Activated CD8-positive, alpha-beta memory T cell treated with anti-CD3 and anti-CD28 coated beads for 48 hours (primary cell): ENCODE measurements around the gene MAPK10.

Experiments
- DNase-seq, 3 experiments: peaks; one replicate each; pipeline ENCODE4 v3.0.0-alpha.2; 2020; ENCODE audit warnings: low read depth in 2 of 3, low spot score in 2 of 3

MAPK10 gene

DNA sequence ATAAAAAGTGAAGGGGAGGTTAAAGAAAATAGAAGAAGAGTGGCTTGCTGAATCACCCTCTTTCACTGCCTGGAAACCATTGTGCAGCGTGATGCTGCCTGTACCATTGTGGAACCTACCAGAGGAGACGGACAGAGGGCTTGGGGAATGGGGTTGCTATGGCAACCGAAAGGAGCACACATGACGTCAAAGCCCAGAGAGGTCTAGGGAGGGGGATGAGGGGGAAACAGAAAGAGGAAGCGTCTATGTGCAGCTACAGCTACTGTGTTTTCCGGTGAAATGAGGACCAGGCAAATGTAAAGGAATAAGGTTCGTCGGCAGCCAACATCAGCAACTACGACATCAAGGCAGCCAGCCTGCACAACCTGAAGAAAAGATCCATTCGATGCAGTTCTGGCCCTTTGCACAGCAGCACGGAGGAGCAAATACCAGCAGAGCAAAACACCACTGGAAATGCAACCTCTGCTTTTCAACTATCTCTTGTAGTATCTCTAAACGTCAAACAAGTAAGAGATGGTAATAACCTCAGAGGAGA, at the start of gene MAPK10:
Gene MAPK10, minus strand, starts transcription at position 110 of the 535 bp plus-strand sequence.
- DNase-seq: peak in 1 of 3 experiments; percentile 3

DNA sequence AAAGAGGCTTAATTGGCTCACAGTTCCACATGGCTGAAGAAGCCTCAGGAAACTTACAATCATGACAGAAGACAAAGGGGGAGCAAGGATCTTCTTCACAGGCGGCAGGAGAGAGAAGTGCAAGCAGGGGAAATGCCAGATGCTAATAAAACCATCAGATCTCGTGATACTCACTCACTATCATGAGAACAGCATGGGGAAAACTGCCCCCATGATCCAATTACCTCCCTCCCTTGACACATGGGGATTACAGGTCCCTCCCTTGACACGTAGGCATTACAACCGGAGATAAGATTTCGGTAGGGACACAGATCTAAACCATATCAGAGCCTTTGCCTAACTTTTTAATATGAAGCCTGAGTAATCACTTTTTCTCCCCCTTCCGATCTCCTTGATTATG, 43.7 kb upstream of the MAPK10 start:
- DNase-seq: no peak

GRCh38 chr4:86401826-86402225, 42.0 kb upstream of the MAPK10 start:
- DNase-seq: no peak

DNA sequence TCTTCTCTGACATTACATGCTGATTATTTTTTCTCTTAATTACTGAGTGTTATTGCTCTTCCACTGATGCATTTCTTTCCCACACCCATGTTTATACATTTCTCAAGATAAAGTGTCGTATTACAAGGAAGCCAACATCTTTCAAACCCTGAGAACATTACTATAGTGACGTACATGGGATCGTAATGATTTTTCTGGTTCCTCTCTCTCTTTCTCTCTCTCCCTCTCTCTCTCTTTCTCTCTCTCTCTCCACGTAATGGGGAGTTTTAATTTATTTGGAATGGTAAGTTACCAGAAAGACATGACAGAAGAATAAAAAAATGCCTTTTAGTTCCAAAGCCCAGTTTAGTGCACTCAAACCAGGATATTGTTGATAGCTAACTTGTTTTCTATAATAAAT, 40.4 kb upstream of the MAPK10 start:
- DNase-seq: no peak

GRCh38 chr4:86398187-86398586, 38.3 kb upstream of the MAPK10 start:
- DNase-seq: no peak

GRCh38 chr4:86393749-86394148, 33.9 kb upstream of the MAPK10 start:
- DNase-seq: no peak

- no peak for DNase-seq
These were observed 29.8 kb upstream of the MAPK10 start for GRCh38 chr4:86389664-86390063.

DNA sequence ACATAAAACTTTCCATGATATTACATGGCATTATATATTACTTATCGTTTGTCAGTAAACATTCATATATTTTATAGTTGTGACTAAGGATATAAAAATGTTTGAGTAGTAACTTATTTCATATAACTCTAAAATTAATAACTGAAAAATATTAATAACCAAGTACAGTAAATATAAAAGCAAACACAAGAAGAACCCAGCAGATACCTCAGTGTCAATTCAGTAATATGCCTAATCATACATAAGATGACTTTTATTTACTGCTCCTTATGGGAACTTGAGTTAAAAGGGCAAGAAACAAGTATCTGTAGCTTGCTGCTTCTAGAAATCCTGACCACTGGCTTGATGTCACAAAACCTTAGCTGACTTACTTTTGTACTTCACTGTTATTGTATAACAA, 28.4 kb upstream of the MAPK10 start:
- DNase-seq: no peak

DNA sequence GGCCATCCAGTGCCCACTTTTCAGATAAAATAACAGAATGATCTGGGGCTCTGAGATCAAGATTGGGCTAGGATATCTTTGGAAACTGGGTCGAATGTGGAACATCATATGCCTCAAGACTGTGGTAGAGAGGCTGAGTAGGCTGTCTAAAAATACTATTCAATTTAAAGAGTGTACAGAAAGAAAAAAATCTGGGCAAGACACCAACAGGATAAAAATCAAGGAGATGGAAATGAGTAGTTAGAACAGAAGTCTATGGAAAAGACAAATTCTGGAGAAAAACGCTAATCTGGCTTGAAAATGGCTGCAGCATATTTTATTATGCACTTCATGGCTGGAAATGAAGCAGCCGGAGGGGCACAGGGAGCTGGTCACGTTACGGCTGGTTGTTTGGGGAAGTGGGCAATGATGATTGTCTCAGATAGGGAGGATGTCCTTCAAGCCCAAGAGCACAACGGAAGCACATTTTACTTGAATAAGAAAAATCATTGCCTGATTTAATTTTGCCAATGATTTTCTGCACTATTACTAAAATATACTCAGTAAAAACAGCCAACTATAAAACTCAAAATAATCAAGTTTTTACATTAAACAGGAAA, 27.1 kb upstream of the MAPK10 start:
- no peak for DNase-seq

GRCh38 chr4:86386201-86386600, 26.3 kb upstream of the MAPK10 start:
- no peak for DNase-seq

DNA sequence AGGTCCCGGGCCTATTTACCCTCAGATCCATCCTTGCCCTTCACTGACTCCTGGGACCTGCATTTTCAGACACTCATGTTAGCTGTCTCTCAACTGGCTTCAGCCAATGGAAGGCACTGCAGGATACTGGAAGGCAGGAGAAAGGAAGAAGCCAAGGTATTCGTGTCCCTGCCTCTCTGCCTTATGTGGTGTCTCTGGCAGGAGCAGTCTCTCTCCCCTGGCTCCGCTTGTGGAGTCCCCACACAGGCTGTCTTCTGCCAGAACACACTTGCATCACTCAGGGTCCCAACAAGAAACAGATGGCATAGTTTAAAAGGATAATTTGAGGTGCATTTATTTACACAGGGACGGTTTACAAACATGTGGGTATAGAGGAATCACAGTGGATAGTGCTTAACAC, 21.6 kb upstream of the MAPK10 start:
- DNase-seq: no peak

- no peak for DNase-seq
These were observed 20.4 kb upstream of the MAPK10 start for GRCh38 chr4:86380181-86380724.

- DNase-seq: no peak
These were observed 17.0 kb upstream of the MAPK10 start for GRCh38 chr4:86376850-86377249.

DNA sequence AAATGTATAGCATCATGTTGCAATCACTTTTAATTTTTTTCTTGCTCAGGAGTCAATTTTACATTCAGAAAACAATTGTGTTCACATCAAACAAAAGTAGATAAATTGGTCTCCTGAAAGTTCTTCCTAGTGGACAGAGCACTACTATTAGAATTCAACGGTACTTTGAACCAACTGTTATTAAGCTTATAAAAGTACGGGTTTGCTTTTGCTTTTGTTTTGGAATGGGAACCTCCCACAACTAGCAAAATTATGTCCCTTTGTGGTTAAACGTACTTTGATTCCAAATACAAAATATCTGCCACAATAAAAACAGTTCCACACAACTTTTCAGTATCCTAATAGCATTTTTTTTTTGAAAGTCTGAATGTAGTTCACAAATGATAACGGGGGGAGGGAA, 8.6 kb upstream of the MAPK10 start:
- DNase-seq: no peak

GRCh38 chr4:86367577-86367976, 7.7 kb upstream of the MAPK10 start:
- no peak for DNase-seq

DNA sequence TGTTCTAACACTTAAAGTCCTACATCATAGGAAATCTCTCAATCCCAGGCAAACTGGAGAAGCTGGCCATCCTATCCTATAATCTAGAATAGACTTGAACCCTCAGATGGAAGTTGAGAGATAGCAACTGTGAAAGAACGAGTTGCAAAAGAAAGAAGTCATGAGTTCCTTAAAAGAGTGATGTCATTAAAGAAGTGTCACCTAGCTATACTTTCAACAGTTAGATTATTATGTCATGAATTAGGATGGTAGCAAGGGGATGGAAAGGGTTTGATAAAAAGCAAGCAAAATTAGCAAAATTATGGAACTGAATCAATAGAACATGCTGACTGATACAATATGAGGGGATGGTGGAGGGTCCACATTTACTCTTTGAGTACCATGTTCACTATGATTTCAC, 7.1 kb upstream of the MAPK10 start:
- DNase-seq: no peak

GRCh38 chr4:86362510-86362909, 2.7 kb upstream of the MAPK10 start:
- DNase-seq: no peak

DNA sequence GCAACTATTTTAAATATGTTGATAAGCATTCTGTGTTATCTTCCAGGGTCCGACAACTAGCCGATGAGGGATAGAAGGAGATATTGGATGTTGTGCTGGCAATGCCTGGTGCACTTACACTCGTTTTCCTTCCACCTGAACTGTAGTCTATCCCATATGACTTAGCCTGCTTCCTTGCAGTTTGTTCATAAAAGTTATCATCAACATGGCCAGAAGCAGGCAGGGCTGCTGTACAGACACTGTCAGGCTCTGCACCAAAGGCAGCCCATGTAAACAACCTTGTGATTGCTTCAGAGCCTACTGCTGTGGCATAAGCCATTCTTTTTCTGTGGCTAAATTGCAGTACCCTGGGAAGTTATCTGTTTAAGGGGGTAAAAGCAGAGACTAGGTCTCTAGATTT, 1.6 kb downstream of the MAPK10 start:
- DNase-seq: no peak

DNA sequence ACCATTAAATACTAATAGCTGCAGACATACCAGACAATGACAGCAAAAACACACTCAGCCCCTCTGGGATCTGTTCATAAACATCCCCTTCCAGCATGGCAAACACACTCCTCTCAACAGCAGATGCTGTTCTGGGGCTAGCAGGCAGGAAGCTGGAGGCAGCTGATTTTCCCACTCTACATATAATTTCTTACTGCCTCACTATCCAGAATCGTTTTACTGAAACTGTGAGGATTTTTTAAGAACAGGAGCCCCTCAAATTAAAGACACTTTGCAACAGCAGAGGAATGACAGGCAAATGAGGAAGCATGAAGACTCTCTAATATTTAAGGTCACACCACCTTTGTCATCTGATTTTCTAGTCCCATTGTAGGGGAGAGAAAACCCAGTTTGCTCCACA, 2.2 kb downstream of the MAPK10 start:
- DNase-seq: no peak

DNA sequence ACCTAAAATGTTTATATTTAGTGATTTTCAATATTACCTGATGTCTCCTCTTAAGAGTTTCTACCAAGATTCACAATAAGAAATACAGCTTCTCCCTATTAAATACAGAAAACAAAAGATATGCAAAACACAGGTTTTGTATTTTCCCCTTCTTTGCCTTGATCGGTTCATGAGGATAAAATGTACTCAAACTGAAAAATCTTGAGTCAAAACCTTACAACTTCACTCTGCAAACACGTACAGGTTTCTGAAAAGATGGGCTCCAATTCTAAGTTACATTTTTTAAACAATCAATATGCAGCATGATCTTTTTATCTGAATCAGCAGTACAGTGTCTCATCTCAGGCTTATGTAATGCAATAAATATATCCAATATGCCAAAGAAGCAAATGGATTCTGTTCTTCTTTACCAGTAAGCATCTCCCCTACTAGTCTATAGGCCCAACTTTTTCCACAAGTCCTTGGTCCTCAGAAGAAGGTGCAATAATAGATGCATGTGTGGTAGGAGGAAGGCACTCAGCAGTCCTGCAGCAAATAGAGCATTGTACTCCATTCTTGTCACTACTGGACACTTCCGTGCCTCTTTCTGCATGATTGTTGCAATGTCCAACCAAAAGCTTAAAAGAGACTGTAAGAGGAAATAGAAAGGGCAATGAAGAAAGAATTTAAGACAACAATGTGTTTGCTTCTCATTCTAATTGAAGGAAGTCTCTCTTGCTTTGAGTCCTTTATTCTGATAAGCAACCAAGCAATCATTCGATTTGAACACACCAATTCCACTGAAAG, 3.2 kb downstream of the MAPK10 start:
- no peak for DNase-seq

DNA sequence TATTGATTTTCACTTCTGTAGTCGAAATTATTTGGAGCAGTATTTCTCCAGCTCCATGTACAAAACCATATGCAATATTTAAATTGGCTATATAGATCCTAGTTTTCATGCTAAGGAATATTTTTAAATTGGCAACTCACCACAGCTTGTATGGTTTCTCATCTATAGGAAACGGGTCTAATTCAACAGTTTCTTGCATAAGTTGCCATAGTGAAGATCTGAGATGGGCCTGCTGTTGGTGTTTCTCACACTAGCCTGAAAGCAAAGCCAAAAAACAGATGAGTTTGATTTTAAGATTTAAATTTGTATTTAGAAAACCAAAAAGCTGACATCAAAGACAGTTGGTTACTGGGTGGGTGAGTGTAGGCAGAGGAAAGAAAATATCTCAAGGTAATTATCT, 5.5 kb downstream of the MAPK10 start:
- DNase-seq: no peak

DNA sequence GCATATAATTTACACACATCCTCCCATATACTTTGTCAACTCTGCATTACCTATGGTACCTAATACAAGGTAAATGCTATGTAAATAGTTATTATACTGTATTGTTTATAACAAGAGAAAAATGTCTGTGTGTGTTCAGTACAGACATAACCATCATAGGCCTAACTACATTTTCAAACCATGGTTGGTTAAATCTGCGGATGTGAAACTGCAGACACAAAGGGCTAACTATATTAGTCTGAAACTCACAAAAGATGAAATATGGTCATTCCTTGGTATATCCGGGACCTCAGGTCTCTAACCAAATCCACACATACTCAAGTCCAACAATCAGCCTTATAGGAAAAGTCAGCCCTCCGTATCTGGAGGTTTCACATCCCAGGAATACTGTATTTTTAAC, 13.5 kb downstream of the MAPK10 start:
- DNase-seq: no peak
